HG02943 (cell line): ENCODE measurements around the gene TYK2.
"Not testable (repeated sequence)": the region's sequence is repeated elsewhere in the genome, so short reads cannot be mapped to it uniquely, and the experiment has no call there.

ENCODE experiments used
- ATAC-seq: cut with Tn5 transposase; IDR thresholded peaks from one replicate; pipeline ENCODE4 v1.9.1; 2021; ENCODE audit warnings: mild to moderate bottlenecking, low read depth, moderate library complexity; ENCODE audit not compliant: unreplicated experiment

Gene TYK2

GRCh38 chr19:10408511-10409283 is 28.3 kb upstream of the TYK2 start:
- ATAC-seq, result no peak

- no peak for ATAC-seq
Measured at GRCh38 chr19:10407096-10407495, 26.7 kb upstream of the TYK2 start.

- no peak for ATAC-seq
Measured at GRCh38 chr19:10406191-10406590, 25.8 kb upstream of the TYK2 start.

GRCh38 chr19:10404888-10405820 is 24.8 kb upstream of the TYK2 start:
- no peak for ATAC-seq

GRCh38 chr19:10403137-10404021 is 23.0 kb upstream of the TYK2 start, which contains the start of gene CDC37:
Gene CDC37 (minus strand): TSS chr19:10403542. CDS start chr19:10403479, 63 bp downstream.
- peak; percentile 79 for ATAC-seq

GRCh38 chr19:10402441-10403038 is 22.2 kb upstream of the TYK2 start:
- no peak for ATAC-seq

- ATAC-seq, result no peak
Measured at GRCh38 chr19:10399878-10400277, 19.5 kb upstream of the TYK2 start.

- not testable (repeated sequence) for ATAC-seq
Measured at GRCh38 chr19:10399340-10399739, 19.0 kb upstream of the TYK2 start.

GRCh38 chr19:10398819-10399218 is 18.4 kb upstream of the TYK2 start:
- ATAC-seq, result no peak

- ATAC-seq, result no peak
Measured at GRCh38 chr19:10395917-10396316, 15.5 kb upstream of the TYK2 start.

GRCh38 chr19:10395436-10395835 is 15.1 kb upstream of the TYK2 start:
- ATAC-seq, result no peak

GRCh38 chr19:10395003-10395402 is 14.6 kb upstream of the TYK2 start:
- ATAC-seq, result no peak

GRCh38 chr19:10393137-10393536 is 12.8 kb upstream of the TYK2 start:
- no peak for ATAC-seq

- ATAC-seq, result no peak
Measured at GRCh38 chr19:10392120-10392519, 11.7 kb upstream of the TYK2 start.

GRCh38 chr19:10390652-10391286 is 10.4 kb upstream of the TYK2 start:
- no peak for ATAC-seq

GRCh38 chr19:10389863-10390262 is 9.5 kb upstream of the TYK2 start:
- ATAC-seq, result no peak

- ATAC-seq, result no peak
Measured at GRCh38 chr19:10388957-10389356, 8.6 kb upstream of the TYK2 start.

- no peak for ATAC-seq
Measured at GRCh38 chr19:10384580-10384979, 4.2 kb upstream of the TYK2 start.

GRCh38 chr19:10383223-10383499 is 2.8 kb upstream of the TYK2 start:
- not testable (repeated sequence) for ATAC-seq

GRCh38 chr19:10379880-10380312 is 476 bp downstream of the TYK2 start:
- no peak for ATAC-seq
